Effector memory CD4-positive, alpha-beta T cell (primary cell): Measurements from ENCODE around the gene HSPB9.

Experiments
- DNase-seq, 3 donors: peaks; one replicate each; pipeline ENCODE4 v3.0.0-alpha.2; 2020
- H3K27ac ChIP-seq: 2 replicates; pipeline ENCODE4 v1.7.0; 2013; ENCODE audit warnings: mild to moderate bottlenecking, low read length, moderate library complexity; ENCODE audit not compliant: insufficient read depth, poor library complexity, severe bottlenecking
- H3K27me3 ChIP-seq: replicated peaks from 2 replicates; pipeline ENCODE4 v1.7.0; 2013; ENCODE audit warnings: mild to moderate bottlenecking, low read length; ENCODE audit not compliant: insufficient read depth, control insufficient read depth, poor library complexity, severe bottlenecking
- H3K36me3 ChIP-seq: 2 replicates; pipeline ENCODE4 v1.7.0; 2013; ENCODE audit warnings: mild to moderate bottlenecking, low read length, moderate library complexity; ENCODE audit not compliant: control insufficient read depth, insufficient read depth
- H3K4me1 ChIP-seq: 2 replicates; pipeline ENCODE4 v1.7.0; 2013; ENCODE audit warnings: low read length, mild to moderate bottlenecking; ENCODE audit not compliant: control insufficient read depth, insufficient read depth, poor library complexity, severe bottlenecking
- H3K4me3 ChIP-seq: 2 replicates; pipeline ENCODE4 v1.7.0; 2013; ENCODE audit warnings: low read length, low read depth, mild to moderate bottlenecking; ENCODE audit not compliant: insufficient read depth, poor library complexity, severe bottlenecking
- H3K9me3 ChIP-seq: 2 replicates; pipeline ENCODE4 v1.7.0; 2013; ENCODE audit warnings: mild to moderate bottlenecking, low read length, moderate library complexity; ENCODE audit not compliant: control insufficient read depth

The HSPB9 gene

DNA sequence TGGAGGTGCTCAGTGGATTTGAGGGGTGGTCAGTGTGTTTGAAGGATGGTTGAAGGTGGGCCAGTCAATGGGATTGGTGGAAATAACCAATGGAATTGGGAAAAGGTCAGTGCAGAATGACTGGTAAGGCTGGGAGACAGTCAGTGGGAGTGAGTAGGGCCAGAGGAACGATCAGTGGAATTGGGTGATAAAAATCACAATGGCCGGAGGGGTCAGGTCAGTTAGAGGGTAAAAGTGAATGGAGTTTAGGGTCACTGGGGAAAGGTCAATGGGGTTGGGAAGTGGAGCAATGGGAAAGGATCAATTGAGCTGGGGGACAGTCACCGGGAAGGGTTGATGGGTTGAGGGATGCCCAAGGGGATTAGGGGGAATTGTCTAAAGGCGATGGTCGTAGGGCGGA lies 43.1 kb downstream of the HSPB9 start:
- DNase-seq, result no peak
- no peak overlapping the region for H3K27ac ChIP-seq
- no peaks in the 10 kb centered on the region for H3K27me3 ChIP-seq
- H3K9me3 ChIP-seq, result no peaks in the 10 kb centered on the region
- no peak overlapping the region for H3K4me3 ChIP-seq
- no peaks in the 10 kb centered on the region for H3K36me3 ChIP-seq
- H3K4me1 ChIP-seq, result no peaks in the 10 kb centered on the region

- Histone ChIP-seq H3K4me3 (no peak overlapping the region), H3K27ac (no peak overlapping the region), H3K4me1 (no peaks in the 10 kb centered on the region), H3K27me3 (no peaks in the 10 kb centered on the region), H3K9me3 (no peaks in the 10 kb centered on the region), H3K36me3 (no peaks in the 10 kb centered on the region)
- no peak for DNase-seq
Measured at GRCh38 chr17:42166196-42166763, 43.7 kb downstream of the HSPB9 start.

- no peak overlapping the region for H3K27ac ChIP-seq
- H3K27me3 ChIP-seq, result no peaks in the 10 kb centered on the region
- H3K4me1 ChIP-seq, result no peaks in the 10 kb centered on the region
- no peak for DNase-seq
- H3K36me3 ChIP-seq, result no peaks in the 10 kb centered on the region
- H3K9me3 ChIP-seq, result no peaks in the 10 kb centered on the region
- H3K4me3 ChIP-seq, result no peak overlapping the region
Measured at GRCh38 chr17:42167807-42168206, 45.2 kb downstream of the HSPB9 start.

GRCh38 chr17:42169351-42169750 lies 46.7 kb downstream of the HSPB9 start:
- DNase-seq, result no peak
- no peaks in the 10 kb centered on the region for H3K9me3 ChIP-seq
- no peak overlapping the region for H3K4me3 ChIP-seq
- no peaks in the 10 kb centered on the region for H3K27me3 ChIP-seq
- no peaks in the 10 kb centered on the region for H3K4me1 ChIP-seq
- H3K27ac ChIP-seq, result no peak overlapping the region
- H3K36me3 ChIP-seq, result no peaks in the 10 kb centered on the region

DNA sequence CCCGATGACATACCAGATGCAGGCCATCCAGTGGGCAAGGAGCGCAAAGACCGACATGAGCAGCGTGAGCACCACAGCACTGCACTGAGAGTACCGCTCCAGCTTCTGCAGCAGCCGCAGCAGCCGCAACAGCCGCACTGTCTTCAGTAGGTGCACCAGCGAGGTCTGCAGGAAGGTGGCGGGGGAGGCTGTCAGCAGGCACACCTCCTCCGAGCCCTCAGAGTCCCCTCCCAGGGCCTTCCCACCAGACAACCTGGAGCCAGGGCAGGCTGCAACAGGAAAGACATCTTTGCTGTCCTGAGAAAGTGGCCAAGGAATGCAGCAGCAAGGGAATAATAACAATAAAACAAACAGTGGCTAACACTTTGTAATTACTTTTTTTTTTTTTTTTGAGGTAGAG lies 49.2 kb downstream of the HSPB9 start:
- no peak for DNase-seq
- no peaks in the 10 kb centered on the region for H3K9me3 ChIP-seq
- H3K27me3 ChIP-seq, result no peaks in the 10 kb centered on the region
- no peaks in the 10 kb centered on the region for H3K36me3 ChIP-seq
- no peaks in the 10 kb centered on the region for H3K4me1 ChIP-seq
- H3K27ac ChIP-seq, result no peak overlapping the region
- H3K4me3 ChIP-seq, result no peak overlapping the region
